Breast epithelium (tissue), 4 donors: ENCODE measurements around the gene MGAT5. TPM values are rescaled to one million over a fixed set of nuclear protein-coding genes. Genes with fewer than 3 reads are reported as not detected.

Source experiments
- DNase-seq, 2 donors: peaks; one replicate each; pipeline ENCODE4 v3.0.0-alpha.2; 2019; ENCODE audit warnings: low spot score in 2 of 2
- H3K27ac ChIP-seq, 2 donors: fragments of 200-600 bp; sonication (generic) in 1 of 2; one replicate each; pipeline ENCODE4 v1.5.1; 2016 to 2019; ENCODE audit warnings: mild to moderate bottlenecking in 1 of 2
- H3K27me3 ChIP-seq, 2 donors: fragments of 200-600 bp; sonication (generic) in 1 of 2; one replicate each; pipeline versions ENCODE4 v1.5.1 to v1.6.0; 2017 to 2019; ENCODE audit warnings: control low read depth in 1 of 2, mild to moderate bottlenecking in 1 of 2
- H3K36me3 ChIP-seq: fragments of 200-600 bp; one replicate; pipeline ENCODE4 v1.5.1; 2019
- H3K4me1 ChIP-seq, 2 donors: fragments of 200-600 bp; sonication (generic); one replicate each; pipeline ENCODE4 v1.5.1; 2016 to 2019; ENCODE audit warnings: control low read depth in 1 of 2
- H3K4me3 ChIP-seq, 3 donors: fragments of 200-600 bp; sonication (generic); 1 replicate in 2 of 3; 2 replicates in 1 of 3; pipeline ENCODE4 v1.5.1; 2016 to 2019; ENCODE audit warnings: mild to moderate bottlenecking in 3 of 3, moderate library complexity in 2 of 3
- H3K9me3 ChIP-seq, 2 donors: fragments of 200-600 bp; sonication (generic) in 1 of 2; one replicate each; pipeline ENCODE4 v1.5.1; 2016 to 2019; ENCODE audit warnings: control low read depth in 1 of 2
- POLR2A ChIP-seq: fragments of 450-650 bp; IDR thresholded peaks from one replicate; pipeline ENCODE4 v1.6.1; 2016; ENCODE audit warnings: antibody characterized with exemption, mild to moderate bottlenecking, moderate library complexity
- POLR2AphosphoS5 ChIP-seq, 3 donors: sonication (generic); formaldehyde crosslinking; IDR thresholded peaks; one replicate each; pipeline ENCODE4 v1.6.1; 2017; ENCODE audit warnings: antibody characterized with exemption in 3 of 3
- intact Hi-C: fragments of 100-400 bp; cut with DNase I; formaldehyde crosslinking; loops from one replicate; pipeline ENCODE4 v1.15.1; 2023; ENCODE audit warnings: low total_unique reads
- total RNA-seq, 3 donors: library from RNA; depleted of rRNA; stranded (reverse); fragments of >200 nt; gene quantifications; one replicate each; pipeline ENCODE4 v1.1.0, GENCODE V29; 2016
- TF ChIP-seq, protein P1 (sequence below), 3 donors: fragments of 450-650 bp; IDR thresholded peaks; one replicate each; pipeline ENCODE4 v1.5.1; 2016 to 2017; ENCODE audit warnings: antibody characterized with exemption in 3 of 3, mild to moderate bottlenecking in 3 of 3, moderate library complexity in 3 of 3

The MGAT5 gene
- total RNA-seq, 3 donors from 2014 or later: 30.5 to 42.6 (median 34.4) TPM

DNA sequence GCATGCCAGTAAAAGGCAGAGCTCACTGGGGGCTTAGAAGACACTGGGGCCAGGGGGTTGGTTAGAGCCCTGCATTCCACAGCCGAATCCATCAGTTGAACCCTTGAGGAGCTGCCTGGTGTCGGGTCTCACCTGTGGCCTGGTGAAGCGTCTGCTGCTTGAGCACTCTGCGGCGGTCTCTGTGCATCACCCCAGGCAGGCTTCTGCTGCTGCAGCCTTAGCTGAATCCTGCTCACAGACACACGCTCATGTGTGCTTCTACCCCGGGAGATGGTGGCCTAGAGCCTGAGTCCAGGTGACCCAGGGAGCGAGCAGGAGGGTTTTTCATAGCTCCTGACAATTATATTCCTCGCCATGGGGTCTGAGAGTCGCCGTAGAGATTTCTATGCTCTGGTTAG, 192.1 kb downstream of the MGAT5 start:
- no peak overlapping the region for H3K4me3 ChIP-seq
- H3K9me3 ChIP-seq: no peaks in the 10 kb centered on the region
- DNase-seq: no peak
- no peaks in the 10 kb centered on the region for H3K27me3 ChIP-seq
- TF ChIP-seq, protein P1, sequence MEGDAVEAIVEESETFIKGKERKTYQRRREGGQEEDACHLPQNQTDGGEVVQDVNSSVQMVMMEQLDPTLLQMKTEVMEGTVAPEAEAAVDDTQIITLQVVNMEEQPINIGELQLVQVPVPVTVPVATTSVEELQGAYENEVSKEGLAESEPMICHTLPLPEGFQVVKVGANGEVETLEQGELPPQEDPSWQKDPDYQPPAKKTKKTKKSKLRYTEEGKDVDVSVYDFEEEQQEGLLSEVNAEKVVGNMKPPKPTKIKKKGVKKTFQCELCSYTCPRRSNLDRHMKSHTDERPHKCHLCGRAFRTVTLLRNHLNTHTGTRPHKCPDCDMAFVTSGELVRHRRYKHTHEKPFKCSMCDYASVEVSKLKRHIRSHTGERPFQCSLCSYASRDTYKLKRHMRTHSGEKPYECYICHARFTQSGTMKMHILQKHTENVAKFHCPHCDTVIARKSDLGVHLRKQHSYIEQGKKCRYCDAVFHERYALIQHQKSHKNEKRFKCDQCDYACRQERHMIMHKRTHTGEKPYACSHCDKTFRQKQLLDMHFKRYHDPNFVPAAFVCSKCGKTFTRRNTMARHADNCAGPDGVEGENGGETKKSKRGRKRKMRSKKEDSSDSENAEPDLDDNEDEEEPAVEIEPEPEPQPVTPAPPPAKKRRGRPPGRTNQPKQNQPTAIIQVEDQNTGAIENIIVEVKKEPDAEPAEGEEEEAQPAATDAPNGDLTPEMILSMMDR (IDR thresholded peaks at IDR 0.05): no peak
- TF ChIP-seq POLR2AphosphoS5 (IDR thresholded peaks at IDR 0.05) (no peak), POLR2A (no peak)
- H3K36me3 ChIP-seq: no peaks in the 10 kb centered on the region
- no peaks in the 10 kb centered on the region for H3K4me1 ChIP-seq
- intact Hi-C loops: no loop called here
- no peak overlapping the region for H3K27ac ChIP-seq

DNA sequence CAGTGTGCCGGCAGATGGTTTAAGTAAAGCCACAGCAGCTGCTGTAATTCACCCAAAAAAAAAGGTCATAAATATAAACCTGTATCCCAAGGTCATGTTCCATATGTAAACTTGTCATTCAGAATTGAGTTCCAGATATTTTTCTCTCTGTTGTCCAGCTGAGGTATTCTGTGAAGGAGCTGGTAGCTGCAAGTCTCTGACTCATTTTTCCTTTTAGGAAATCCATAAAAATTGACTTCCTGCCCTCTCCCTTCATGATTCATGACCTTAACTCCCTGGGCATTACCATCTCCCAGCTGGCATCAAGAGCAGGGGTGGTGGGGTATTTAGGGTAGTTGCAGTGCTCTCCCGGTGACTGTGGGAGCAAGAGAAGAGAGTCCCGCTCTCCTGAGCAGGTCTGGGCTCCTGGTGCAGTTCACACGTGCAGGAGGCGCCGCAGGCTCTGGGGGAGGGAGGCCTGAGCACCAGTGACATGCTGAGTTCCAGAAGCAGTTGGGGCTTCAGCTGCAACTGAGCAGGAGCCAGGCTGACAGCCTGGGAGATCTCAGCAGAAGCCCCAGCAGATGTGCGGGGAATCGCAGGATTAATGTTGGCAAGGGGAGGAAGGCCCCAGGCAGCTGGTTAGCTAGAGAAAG, 192.6 kb downstream of the MGAT5 start:
- no peak for DNase-seq
- TF ChIP-seq, protein P1 (IDR thresholded peaks at IDR 0.05): no peak
- TF ChIP-seq POLR2A: no peak
- TF ChIP-seq POLR2AphosphoS5 (IDR thresholded peaks at IDR 0.05): no peak
- Histone ChIP-seq H3K27ac (no peak overlapping the region), H3K4me3 (no peak overlapping the region), H3K4me1 (no peaks in the 10 kb centered on the region), H3K36me3 (no peaks in the 10 kb centered on the region), H3K27me3 (no peaks in the 10 kb centered on the region), H3K9me3 (no peaks in the 10 kb centered on the region)
- intact Hi-C loops: no loop called here

DNA sequence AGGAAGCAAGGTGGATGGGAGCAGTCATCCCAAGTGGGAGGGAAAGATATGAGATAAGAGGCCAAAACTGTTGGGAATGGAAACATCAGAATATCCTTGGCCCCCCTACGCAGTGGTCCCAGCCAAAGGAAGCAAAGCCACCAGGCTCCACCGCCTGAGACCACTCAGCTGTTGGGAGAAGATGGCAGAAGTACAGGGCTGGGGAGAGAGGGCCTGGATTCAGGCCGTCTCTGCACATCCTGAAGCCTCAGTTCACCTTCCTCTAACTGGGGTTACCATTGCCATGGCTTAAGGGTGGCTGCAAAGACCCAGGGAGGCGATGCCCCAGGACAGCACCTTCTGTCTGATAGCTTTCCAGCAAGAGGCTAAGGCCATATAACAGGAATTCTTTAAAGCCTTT, 193.8 kb downstream of the MGAT5 start:
- Histone ChIP-seq H3K36me3 (no peaks in the 10 kb centered on the region), H3K9me3 (no peaks in the 10 kb centered on the region), H3K4me1 (no peaks in the 10 kb centered on the region), H3K27ac (no peak overlapping the region), H3K4me3 (no peak overlapping the region), H3K27me3 (no peaks in the 10 kb centered on the region)
- DNase-seq: no peak
- intact Hi-C loops: no loop called here
- no peak for TF ChIP-seq POLR2A
- TF ChIP-seq, protein P1 (IDR thresholded peaks at IDR 0.05): no peak
- TF ChIP-seq POLR2AphosphoS5 (IDR thresholded peaks at IDR 0.05): no peak

DNA sequence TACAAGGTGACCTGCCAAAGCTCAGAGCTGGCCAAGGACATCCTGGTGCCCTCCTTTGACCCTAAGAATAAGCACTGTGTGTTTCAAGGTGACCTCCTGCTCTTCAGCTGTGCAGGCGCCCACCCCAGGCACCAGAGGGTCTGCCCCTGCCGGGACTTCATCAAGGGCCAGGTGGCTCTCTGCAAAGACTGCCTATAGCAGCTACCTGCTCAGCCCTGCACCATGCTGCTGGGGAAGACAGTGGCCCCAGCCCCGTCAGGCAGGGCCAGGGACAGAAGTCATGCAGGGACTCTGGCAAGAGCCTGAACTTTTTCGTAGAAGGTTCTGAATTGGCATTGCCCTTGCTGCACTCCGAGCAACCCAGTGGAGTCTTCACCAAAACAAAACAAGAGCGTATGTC, 194.8 kb downstream of the MGAT5 start:
- intact Hi-C loops: no loop called here
- DNase-seq: no peak
- Histone ChIP-seq H3K9me3 (no peaks in the 10 kb centered on the region), H3K4me1 (no peaks in the 10 kb centered on the region), H3K36me3 (no peaks in the 10 kb centered on the region), H3K27ac (no peak overlapping the region), H3K4me3 (no peak overlapping the region), H3K27me3 (no peaks in the 10 kb centered on the region)
- TF ChIP-seq POLR2A (no peak), POLR2AphosphoS5 (IDR thresholded peaks at IDR 0.05) (no peak)
- TF ChIP-seq, protein P1 (IDR thresholded peaks at IDR 0.05): no peak

DNA sequence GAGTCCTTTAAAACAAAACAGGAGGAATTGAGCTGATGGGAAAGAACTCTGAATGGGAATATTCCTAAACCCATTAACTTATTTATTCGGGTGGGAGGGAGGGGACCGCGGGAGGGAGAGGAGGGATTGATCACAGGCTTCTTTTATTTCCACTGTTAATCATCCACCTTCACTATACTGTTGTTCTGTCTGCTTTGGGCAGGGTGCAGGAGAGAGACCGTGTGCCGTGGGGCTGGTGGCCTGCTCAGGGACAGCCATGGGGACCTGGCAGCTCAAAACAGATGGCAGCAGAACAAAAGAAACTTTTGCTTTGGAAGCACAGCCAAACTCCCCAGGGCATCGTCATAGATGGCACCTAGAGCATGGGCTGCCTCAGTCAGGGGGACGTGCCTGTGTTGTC, 195.3 kb downstream of the MGAT5 start:
- Histone ChIP-seq H3K9me3 (no peaks in the 10 kb centered on the region), H3K4me3 (no peak overlapping the region), H3K27me3 (no peaks in the 10 kb centered on the region), H3K36me3 (no peaks in the 10 kb centered on the region), H3K27ac (no peak overlapping the region), H3K4me1 (no peaks in the 10 kb centered on the region)
- TF ChIP-seq POLR2AphosphoS5 (IDR thresholded peaks at IDR 0.05): no peak
- no peak for DNase-seq
- intact Hi-C loops: no loop called here
